Bronchial epithelial cell (primary cell): Measurements from ENCODE around the gene C4BPA. TPM values are rescaled to one million over a fixed set of nuclear protein-coding genes. Genes with fewer than 3 reads are reported as not detected.

ENCODE experiments used
- DNase-seq: peaks from one replicate; pipeline ENCODE4 v3.0.0-alpha.2; 2010; ENCODE audit warnings: low read depth
- FAIRE-seq: peaks from 2 replicates; lab custom pipeline; 2011; peaks lifted over from hg19 to GRCh38; lab: Jason Lieb, UNC
- H3K27me3 ChIP-seq: 2 replicates; pipeline ENCODE4 v1.5.1; 2011; ENCODE audit warnings: low read length; ENCODE audit not compliant: control insufficient read depth, insufficient read depth
- H3K36me3 ChIP-seq: 2 replicates; pipeline ENCODE4 v1.5.1; 2011; ENCODE audit warnings: low read length; ENCODE audit not compliant: control insufficient read depth, insufficient read depth
- H3K4me3 ChIP-seq: 2 replicates; pipeline ENCODE4 v1.5.1; 2011; ENCODE audit warnings: mild to moderate bottlenecking, low read depth, low read length, control low read depth
- CTCF ChIP-seq: IDR thresholded peaks from 2 replicates; pipeline ENCODE4 v1.5.1; 2011; ENCODE audit warnings: mild to moderate bottlenecking, moderate library complexity, low read length, control low read depth, inconsistent platforms; ENCODE audit not compliant: insufficient read depth, severe bottlenecking
- total RNA-seq: library from RNA; depleted of rRNA; stranded (reverse); fragments of >200 nt; gene quantifications from 2 replicates; pipeline ENCODE4 v1.2.1, GENCODE V29; 2014

Gene C4BPA
- total RNA-seq, 1 donor from 2014 or later = not detected

- H3K27me3 ChIP-seq = peaks cover 3% of the 10 kb centered on the region
- TF ChIP-seq CTCF = no peak
- FAIRE-seq (no peak), DNase-seq (no peak)
- no peak overlapping the region for H3K4me3 ChIP-seq
- H3K36me3 ChIP-seq = no peaks in the 10 kb centered on the region
These were observed 1.9 kb upstream of the C4BPA start for GRCh38 chr1:207102146-207102545.

GRCh38 chr1:207102659-207103058 is 1.4 kb upstream of the C4BPA start:
- TF ChIP-seq CTCF = no peak
- Histone ChIP-seq H3K4me3 (no peak overlapping the region), H3K36me3 (no peaks in the 10 kb centered on the region), H3K27me3 (peaks cover 3% of the 10 kb centered on the region)
- no peak for FAIRE-seq
- no peak for DNase-seq

GRCh38 chr1:207109004-207109403 is 5.0 kb downstream of the C4BPA start:
- FAIRE-seq (no peak), DNase-seq (no peak)
- H3K36me3 ChIP-seq = no peaks in the 10 kb centered on the region
- no peak overlapping the region for H3K4me3 ChIP-seq
- H3K27me3 ChIP-seq = peaks cover 2% of the 10 kb centered on the region
- no peak for TF ChIP-seq CTCF

- Histone ChIP-seq H3K36me3 (no peaks in the 10 kb centered on the region), H3K4me3 (no peak overlapping the region), H3K27me3 (peaks cover 2% of the 10 kb centered on the region)
- DNase-seq = no peak
- no peak for FAIRE-seq
- TF ChIP-seq CTCF = no peak
These were observed 8.7 kb downstream of the C4BPA start for GRCh38 chr1:207112616-207113296.

- FAIRE-seq (no peak), DNase-seq (no peak)
- H3K4me3 ChIP-seq = no peak overlapping the region
- no peak for TF ChIP-seq CTCF
- peaks cover 2% of the 10 kb centered on the region for H3K27me3 ChIP-seq
- H3K36me3 ChIP-seq = no peaks in the 10 kb centered on the region
These were observed 11.2 kb downstream of the C4BPA start for GRCh38 chr1:207115269-207115668.

GRCh38 chr1:207124389-207124788 is 20.4 kb downstream of the C4BPA start:
- H3K4me3 ChIP-seq = no peak overlapping the region
- DNase-seq (no peak), FAIRE-seq (no peak)
- TF ChIP-seq CTCF = no peak
- H3K27me3 ChIP-seq = peaks cover 2% of the 10 kb centered on the region
- no peaks in the 10 kb centered on the region for H3K36me3 ChIP-seq
